Fibroblast of skin of left quadriceps (primary cell): ENCODE measurements around the gene COBLL1.
A peak's percentile ranks its signal among the peaks of the same experiment; 100 is the strongest.

Experiments used
- DNase-seq, 2 experiments: peaks; one replicate each; pipeline ENCODE4 v3.0.0-alpha.2; 2013; ENCODE audit warnings: low read depth in 2 of 2

COBLL1 gene

DNA sequence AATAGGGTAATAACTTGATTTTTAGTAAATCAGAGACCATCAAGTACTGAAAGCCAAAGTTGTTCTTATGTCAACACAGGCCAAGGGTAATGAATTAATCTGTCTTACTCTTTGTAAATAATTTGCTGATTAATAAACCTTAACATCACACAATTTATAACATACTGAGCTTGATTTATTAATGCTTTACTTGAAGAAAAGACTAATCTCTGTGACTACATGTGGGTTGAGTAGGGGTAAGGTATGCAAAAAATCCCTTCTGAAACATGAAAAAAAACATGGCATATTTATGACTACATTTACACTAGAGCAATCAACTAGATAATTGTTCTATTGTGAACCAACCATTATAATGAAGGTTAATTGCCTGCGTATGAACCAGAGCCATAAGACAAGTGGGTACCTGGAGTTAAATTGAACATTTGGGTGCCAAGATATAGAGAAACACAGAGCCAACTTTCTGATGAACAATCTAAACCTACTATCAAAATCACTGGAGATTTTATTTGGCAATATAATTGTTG lies 152.7 kb downstream of the COBLL1 start:
- DNase-seq, result no peak

DNA sequence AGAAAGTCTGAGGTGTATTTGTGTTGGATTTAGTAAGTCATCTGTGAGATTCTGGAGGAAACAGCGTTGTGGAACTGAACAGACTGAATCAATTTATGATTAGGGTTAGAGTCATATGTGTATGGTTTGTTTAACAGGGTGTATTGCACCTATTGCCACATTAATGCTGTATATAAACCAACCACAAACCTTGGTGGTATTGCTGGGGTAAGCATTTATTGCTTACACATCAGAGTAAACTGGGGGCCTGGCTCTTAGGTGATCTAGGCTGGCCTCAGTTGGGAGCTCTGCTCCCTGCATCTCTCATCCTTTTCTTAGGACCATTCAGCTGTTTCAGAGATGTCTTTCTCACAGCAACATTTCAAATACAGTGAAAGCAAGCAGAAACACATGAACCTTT lies 160.6 kb downstream of the COBLL1 start:
- DNase-seq, result no peak

DNA sequence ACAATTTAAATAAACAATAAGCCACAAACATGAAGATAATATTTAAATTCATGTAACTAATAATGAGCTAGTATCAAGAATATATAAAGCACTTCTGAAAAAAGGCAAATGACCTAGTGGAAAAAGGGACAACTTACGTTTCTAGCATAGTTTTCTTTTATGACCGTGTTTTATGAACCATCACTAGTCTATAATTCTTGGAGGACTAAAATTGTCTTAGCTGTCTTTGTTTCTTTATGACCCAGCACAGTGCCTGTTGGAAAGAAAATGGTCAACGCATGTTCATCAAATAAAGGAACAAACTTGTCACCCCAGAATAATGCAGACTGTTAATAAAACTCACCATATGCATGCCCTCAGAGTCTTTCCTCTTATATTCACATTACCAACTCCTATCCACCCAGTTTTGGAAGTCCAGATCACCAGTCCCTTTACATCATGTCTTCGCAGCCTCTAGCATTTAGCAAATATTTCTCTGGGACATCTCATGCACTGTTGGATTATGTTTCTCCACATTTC lies 162.9 kb downstream of the COBLL1 start:
- DNase-seq, result no peak

DNA sequence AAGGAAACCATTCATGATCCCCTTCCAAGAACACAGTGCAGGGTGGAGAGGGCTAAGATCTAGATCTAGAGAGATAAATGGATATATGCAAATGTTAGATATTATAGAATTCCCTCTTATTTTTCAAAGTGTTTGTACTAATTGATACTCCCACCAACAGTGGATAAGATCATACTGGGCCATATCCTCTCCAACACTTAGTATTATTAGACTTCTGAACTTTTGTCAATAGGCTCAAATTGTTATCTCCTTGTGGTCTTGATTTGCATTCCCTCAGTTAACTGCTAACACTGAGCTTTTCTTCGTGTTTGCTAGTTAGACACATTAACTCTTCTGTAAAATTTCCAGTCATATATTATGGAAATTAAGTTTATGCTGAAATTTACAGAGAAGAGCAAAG lies 163.9 kb downstream of the COBLL1 start:
- no peak for DNase-seq

DNA sequence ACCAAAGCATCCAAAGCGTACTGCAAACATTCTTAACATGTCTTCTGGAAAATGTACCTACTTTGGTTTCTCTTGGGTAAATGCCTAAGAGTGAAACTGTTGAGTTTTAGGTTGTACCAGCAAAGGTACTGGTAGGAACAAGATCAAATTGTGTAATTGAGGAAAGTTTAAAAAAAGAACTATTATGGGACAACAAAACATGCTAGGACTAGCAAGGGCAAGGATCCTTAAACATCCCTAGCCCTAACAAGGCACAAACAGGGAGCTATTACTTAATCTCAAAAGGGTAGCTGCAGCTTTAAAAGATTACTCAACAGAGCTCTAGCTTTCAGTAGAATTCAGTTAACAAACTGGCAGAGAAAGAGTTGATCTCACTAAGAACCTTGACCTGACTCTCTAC lies 164.4 kb downstream of the COBLL1 start:
- DNase-seq, result no peak

DNA sequence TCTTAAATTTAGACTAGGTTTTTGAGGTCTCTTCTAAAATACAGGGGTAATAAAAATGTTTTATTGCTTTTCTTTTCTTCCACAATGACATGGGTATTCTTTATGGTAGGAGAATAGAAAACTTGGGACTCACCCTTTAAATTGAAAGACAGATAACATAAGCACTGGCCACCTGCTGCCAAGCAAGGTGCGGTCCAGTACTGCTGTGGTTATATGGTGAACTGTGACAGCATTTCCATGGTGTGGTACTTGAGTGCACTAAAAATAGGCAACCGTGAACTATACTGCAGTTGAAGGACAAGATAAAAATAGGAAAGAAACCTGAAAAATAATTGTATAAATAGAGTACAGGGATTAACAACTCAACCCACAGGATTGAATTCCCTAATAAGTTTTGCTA lies 165.9 kb downstream of the COBLL1 start:
- no peak for DNase-seq

DNA sequence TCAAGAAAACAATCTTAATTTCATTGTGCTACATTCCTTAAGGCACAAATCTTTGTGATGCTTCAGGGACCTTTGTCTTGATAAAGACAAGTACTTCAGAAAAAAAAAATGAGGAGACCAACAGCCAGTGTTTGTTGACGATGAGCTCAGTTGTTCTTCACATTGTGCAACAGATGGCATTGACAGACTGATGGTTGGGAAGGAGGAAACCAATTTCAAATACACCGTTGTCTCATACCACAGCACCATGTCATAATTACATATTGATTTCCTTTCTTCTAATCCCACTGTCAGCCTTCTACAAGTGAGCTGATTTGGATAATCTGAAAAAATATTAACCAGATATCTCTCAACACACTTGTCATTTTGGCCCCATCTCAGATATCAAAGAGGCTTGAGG lies 166.6 kb downstream of the COBLL1 start:
- DNase-seq, result no peak

DNA sequence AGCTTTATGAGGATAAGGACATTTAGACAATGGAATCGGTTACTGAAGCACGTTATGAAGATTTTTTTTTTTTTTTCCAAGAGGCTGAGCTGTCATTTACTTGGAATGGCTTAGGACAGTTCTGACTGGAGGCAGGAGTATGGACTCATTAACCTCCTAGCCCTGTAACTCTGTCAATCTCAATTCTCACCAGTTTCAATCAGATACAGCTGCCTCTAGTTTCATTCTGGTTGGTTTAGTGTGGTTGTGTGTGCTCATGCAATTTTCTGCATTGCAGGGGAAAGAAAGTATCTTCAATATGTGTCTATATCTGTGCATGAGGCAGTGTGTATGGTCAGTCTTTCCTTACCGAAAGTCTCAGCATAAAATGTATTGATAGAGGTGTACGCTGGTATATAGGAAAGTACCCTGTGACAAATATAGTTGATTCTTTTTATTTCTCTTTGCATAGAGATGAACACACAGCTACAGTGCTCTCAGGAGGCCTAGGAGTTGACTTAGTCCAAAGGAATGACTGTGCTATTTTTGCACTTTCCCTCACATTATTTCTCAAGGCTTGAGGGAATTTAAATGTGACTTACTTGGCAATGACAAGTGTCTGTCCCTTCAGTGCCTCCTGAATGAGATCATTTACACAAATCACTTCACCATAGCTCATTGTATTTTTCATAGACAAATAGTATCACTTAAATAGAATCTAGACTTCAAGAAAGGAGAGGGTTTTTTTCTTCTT lies 169.8 kb downstream of the COBLL1 start:
- DNase-seq, result no peak

DNA sequence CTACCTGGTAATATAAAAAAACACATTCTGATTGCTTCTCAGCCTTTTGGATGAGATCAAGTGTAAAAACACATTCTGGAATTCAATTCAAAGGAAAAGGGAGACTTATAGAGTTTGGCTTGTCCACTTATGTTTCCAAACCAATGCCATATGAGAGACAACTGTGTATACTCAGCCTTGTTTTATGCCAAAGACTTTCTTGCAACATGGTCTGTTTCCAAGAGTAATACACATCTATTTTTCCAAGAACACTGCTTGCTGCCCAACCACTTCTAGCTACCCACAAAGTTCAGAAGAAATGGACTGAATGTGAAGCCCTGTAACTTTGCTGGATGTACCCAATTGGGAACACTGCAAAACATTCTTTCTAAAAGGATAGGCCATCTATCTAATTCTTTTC lies 172.3 kb downstream of the COBLL1 start:
- no peak for DNase-seq

DNA sequence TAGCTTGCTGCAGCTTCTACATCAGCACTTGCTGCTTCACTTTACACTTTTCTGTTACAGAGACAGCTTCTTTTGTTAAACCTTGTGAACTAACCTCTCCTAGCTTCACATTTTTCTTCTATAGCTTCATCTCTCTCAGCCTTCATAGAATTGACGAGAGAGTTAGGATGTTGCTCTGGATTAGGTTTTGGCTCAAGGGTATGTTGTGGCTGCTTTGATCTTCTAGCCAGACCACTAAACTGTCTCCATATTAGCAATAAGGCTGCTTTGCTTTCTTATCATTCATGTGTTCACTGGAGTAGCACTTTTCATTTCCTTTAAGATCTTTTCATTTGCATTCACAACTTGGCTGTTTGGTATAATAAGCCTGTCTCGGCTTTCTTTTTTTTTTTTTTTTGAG lies 174.1 kb downstream of the COBLL1 start:
- no peak for DNase-seq

DNA sequence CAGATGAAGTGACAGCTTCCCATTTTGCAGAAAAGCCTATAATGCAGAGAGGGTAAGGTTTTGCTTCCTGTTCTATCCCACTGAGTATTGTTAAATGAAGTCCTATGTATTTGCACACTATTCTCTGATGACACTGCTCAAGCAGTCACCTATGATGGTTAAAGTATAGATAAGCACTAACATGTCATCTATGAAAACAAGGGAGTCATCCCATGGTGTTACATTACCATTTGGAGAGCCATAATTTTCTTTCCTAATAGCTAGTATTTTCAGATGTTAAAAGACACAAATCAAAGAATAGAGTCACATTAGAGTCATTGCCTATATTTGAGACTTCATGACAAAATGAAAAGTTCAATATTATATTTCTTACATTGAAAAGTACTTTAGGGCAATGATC lies 177.6 kb downstream of the COBLL1 start:
- no peak for DNase-seq

DNA sequence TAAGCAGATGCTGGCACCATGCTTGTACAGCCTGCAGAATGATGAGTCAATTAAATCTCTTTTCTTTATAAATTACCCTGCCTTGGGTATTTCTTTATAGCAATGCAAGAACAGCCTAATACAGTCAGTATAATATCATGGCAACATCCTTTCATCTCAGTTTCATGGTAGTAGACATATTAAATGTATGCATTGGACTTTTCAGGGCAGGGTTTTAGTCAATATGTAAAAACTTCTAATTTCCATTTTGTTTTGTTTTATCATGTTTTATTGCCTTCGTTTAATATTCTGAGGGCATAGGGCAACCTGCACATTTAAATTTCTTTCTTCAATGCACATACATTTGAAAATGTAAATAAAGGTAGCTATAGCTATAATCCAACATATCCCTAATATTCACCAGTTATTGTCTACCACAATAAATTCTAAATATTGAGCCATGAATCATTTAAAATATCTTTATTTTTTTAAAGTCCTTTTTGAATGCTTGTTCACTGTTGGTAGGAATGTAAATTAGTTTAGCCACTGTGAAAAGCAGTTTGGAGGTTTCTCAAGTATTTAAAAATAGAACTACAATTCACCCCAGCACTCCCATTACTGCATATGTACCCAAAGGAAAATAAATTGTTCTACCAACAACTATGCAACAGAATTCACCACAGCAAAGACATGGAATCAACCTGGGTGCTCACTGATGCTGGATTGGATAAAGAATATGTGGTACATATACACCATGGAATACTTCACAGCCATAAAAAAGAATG lies 178.6 kb downstream of the COBLL1 start:
- no peak for DNase-seq

DNA sequence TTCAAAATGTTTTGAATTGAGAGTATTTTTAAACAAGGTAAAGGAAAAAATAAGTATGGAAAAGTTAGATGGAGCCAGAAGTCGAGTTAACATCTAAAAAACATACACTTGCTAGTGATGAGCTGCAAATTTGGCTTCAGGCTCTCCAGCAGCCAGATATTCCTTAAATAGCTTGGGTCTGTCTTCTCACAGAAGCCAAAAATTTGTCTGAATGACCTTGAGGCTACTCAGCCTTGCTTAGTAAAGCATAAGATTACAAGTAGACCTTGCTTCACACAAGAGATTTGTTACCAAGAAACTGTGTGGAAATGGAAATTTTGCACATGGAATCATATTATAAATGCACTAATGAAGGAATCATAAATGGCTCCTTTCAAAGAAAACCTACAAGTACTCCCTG lies 179.6 kb downstream of the COBLL1 start:
- DNase-seq, result no peak

DNA sequence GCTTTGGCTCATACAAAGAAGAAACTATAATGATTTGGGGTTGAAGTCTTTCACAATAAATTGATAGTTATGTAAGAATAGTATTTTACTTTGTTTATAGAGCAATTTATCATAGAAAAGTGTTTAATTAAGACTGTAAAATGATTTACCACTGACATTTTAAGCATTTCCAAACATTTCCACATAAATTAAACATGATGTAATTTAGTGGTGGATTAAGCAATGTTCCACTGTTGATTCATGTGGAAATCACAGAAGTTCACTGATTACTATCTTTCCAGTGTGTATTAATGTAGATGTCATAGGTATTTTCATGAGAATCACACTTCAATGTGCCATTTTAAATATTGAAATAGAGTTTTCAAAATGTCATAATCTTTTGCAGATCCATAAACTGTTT lies 180.3 kb downstream of the COBLL1 start:
- DNase-seq, result peak; percentile 24 to 32

DNA sequence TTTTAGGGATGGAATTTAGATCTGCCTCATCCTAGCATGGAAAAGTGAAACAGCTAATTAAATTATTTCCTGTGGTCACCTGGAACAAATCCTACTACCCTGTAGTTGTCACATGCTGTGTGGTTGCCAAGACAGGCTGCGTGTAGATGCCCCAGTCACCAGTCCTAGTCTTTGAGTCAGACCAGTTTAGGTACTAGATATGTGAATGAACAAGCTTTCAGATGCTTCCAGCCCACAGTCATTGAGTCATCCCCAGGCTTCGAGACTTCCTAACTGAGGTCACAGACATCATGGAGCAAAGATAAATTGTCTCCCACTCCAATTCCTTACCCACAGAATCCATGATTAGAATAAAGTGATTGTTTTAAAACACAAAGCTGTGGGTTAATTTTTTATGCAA lies 184.5 kb downstream of the COBLL1 start:
- DNase-seq, result peak; percentile 27 to 32

DNA sequence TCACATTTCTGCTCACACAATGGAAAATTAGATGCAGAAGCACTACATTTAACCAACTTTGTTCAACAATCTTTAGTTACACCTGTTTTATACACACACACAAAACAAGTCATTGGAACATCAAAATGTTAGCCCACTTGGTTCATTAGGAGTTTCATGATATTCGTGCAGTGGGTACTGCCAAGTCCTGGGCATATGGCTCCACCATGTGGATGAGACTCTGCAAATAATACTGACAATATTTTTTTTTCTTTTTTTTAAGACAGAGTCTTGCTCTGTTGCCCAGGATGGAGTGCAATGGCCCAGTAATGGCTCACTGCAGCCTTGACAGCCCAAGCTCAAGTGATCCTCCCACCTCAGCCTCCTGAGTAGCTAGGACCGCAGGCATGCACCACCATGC lies 185.9 kb downstream of the COBLL1 start:
- DNase-seq, result no peak

DNA sequence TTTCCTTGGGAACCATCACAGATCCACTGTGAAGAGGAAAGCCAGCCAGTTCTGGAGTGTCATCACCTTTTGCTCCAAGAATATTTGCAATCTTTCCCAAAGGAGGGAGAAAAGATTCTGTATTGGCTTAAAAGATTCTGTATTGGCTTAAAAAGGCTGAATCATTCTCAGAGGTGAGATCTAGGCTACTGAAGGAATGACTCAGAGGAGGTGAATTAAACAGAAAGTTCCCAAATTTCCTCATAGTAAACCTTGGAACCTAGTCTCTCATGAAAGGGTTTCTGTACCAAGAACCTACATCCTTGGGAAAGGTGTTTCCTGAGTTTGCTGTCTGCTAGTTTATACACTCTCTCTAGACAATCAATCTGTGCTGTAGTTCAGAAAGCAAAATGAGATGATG lies 186.3 kb downstream of the COBLL1 start:
- no peak for DNase-seq

DNA sequence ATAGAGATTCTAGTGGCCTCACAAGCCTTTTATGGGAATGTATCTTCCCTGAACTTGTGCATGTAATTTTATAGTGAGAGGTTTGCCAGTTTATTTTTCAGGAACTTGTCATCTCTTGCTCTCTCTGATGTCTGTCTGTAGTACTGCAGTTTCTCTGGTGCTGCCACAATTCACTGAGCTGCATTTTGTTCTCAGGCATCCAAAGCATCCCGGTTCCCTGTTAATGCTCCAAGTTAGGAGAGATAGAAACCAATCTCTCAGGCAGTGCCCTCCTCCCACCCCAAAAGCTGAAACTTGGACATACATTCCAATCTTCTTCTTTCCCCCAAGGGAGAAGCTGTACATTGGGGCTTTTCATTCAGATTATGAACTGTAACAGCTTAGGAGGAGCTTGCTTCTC lies 190.3 kb downstream of the COBLL1 start:
- DNase-seq, result no peak

DNA sequence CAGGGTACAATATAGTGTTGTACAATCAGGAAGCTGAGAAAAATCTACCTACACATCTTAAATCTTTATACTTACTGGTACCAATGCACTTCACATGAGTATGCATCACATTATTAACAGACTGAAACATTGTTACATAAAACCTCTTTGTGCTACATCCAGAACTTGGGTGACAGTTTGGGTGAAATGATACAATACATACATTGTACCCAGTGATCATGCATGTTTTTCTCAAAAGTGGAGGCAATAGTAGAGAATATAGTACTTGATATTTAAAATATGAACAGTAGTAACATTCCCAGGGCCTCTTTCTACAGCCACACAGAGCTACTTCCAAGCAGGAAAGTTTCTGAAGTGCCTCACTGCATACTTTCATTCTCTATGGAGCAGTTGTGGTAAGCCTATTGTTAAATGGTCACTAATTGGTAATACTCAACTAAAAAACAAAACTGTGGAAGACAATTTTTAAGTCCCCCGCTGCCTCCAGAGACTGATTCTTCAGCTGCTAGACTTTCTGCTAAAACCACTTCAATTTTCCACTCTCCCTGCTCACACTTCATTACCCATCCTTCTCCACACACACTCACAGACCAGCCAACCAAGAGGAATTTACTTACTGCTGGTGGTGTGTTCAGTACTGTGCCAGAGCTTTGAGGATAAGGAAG lies 197.5 kb downstream of the COBLL1 start:
- no peak for DNase-seq

DNA sequence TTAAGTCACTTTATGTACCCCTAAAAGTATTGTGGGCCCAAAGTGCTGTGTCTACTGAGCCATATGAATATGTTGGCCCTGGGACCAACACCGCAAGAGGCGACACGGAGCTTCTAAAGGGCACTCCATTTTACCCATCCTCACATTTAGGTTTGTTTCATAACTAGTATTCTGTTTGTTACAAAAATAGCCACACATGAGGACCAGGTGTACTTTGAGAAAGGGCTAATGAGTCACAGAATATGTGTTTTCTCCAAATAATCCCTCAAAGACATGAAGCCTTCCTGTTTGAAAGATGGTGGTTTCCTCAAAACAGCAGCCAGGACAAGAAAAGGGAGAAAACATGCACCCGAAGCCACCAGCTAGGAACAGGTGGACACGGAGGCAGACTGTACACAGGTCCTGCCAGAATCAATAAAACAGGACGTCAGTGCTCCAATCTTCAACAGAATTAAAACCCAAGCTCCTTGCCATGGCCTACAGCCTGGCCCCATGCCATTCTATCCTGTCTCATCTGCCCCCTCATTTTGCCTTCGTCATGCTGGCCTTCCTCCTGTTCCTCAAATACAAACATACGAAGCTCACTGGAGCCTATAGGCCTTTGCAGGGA lies 198.6 kb downstream of the COBLL1 start:
- no peak for DNase-seq

DNA sequence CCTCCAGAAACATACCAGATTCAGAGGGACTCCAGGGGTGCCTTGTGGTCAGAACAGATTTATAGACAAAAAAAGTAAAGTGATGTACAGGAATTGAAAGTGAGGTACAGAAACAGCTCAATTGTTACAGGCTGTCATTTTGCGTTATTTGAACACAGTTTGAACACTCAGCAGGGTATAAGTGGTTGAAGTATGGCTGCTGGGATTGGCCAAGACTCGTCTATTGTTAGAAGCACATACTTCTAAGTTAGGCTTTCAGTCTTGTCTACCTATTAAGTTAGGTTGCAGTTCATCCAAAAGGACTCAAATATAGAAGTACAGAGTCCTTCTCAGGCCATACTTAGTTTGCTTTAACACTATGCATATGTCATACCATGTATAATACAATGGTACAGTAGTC lies 199.4 kb downstream of the COBLL1 start:
- no peak for DNase-seq
